HepG2 (cell line): ENCODE results near the gene UBE2H. TPM values are rescaled to one million over a fixed set of nuclear protein-coding genes. Genes with fewer than 3 reads are reported as not detected.

ENCODE experiments used
- KDM4B ChIP-seq: sonication (generic); formaldehyde crosslinking; IDR thresholded peaks from 2 replicates; pipeline ENCODE4 v1.4.0; 2020; ENCODE audit warnings: missing genetic modification reagents
- MED8 ChIP-seq: sonication (generic); formaldehyde crosslinking; IDR thresholded peaks from 2 replicates; pipeline ENCODE4 v1.8.1; 2023; ENCODE audit warnings: mild to moderate bottlenecking, missing genetic modification reagents; ENCODE audit not compliant: insufficient replicate concordance
- PHF5A ChIP-seq: IDR thresholded peaks from one replicate; pipeline ENCODE4 v1.6.1; 2018; ENCODE audit warnings: low read depth, missing genetic modification reagents; ENCODE audit not compliant: unreplicated experiment
- POLR2A ChIP-seq, 2 experiments: IDR thresholded peaks; 2 replicates each; pipeline ENCODE4 v1.6.1; 2011; ENCODE audit warnings: low read depth in 2 of 2, low read length in 2 of 2, mild to moderate bottlenecking in 1 of 2, moderate library complexity in 1 of 2; ENCODE audit not compliant: insufficient read depth in 1 of 2
- POLR2G ChIP-seq: fragments of 200-400 bp; formaldehyde crosslinking; IDR thresholded peaks from 2 replicates; pipeline ENCODE4 v1.6.1; 2018; ENCODE audit warnings: mild to moderate bottlenecking, low read depth, low read length, moderate library complexity
- REXO4 ChIP-seq: sonication (generic); formaldehyde crosslinking; IDR thresholded peaks from 2 replicates; pipeline ENCODE4 v1.8.0; 2022; ENCODE audit warnings: missing genetic modification reagents, mild to moderate bottlenecking, borderline replicate concordance
- ZFP36 ChIP-seq: fragments of 150-350 bp; IDR thresholded peaks from 2 replicates; pipeline ENCODE4 v1.6.1; 2018; ENCODE audit warnings: borderline replicate concordance, low read length, low read depth; ENCODE audit not compliant: partially characterized antibody
- ZNF788 ChIP-seq: sonication (generic); formaldehyde crosslinking; IDR thresholded peaks from 2 replicates; pipeline ENCODE4 v1.5.0; 2020; ENCODE audit warnings: mild to moderate bottlenecking, missing genetic modification reagents, borderline replicate concordance
- polyA plus RNA-seq, 8 experiments: library from polyadenylated mRNA; depleted of rRNA in 3 of 8; stranded (reverse) in 7 of 8; unstranded in 1 of 8; fragments of >200 nt; fragmentation: Illumina TruSeq in 4 of 8; extraction: Trizol in 4 of 8; gene quantifications; 2 replicates each; pipeline versions ENCODE4 v1.2.1 to v1.2.3, GENCODE V29; 2011 to 2016; ENCODE audit warnings: low read depth in 4 of 8, missing spikeins in 1 of 8, mixed read lengths in 1 of 8; ENCODE audit not compliant: insufficient read depth in 1 of 8
- total RNA-seq, 5 experiments: library from RNA; depleted of rRNA; stranded (reverse); fragments of >200 nt; fragmentation: Illumina TruSeq; extraction: Trizol; gene quantifications; 2 replicates each; pipeline ENCODE4 v1.2.3, GENCODE V29; 2016; ENCODE audit warnings: low read depth in 1 of 5
- TF ChIP-seq, protein P1 (sequence below): IDR thresholded peaks from 2 replicates; pipeline ENCODE4 v1.6.1; 2016; ENCODE audit warnings: low read depth
- TF ChIP-seq, protein P2 (sequence below): sonication (generic); formaldehyde crosslinking; IDR thresholded peaks from 2 replicates; pipeline ENCODE4 v1.4.0; 2020; ENCODE audit warnings: mild to moderate bottlenecking, missing genetic modification reagents
- TF ChIP-seq, protein P3 (sequence below): IDR thresholded peaks from 2 replicates; pipeline ENCODE4 v1.6.1; 2016; ENCODE audit warnings: missing biosample characterization, missing genetic modification reagents, low read depth

Gene UBE2H
- total and polyA plus RNA-seq, 2 of the 13 experiments (the other 11 are each of a cell fraction or from before 2014, with no cell fraction given) = 15.5 to 40.1 TPM

DNA sequence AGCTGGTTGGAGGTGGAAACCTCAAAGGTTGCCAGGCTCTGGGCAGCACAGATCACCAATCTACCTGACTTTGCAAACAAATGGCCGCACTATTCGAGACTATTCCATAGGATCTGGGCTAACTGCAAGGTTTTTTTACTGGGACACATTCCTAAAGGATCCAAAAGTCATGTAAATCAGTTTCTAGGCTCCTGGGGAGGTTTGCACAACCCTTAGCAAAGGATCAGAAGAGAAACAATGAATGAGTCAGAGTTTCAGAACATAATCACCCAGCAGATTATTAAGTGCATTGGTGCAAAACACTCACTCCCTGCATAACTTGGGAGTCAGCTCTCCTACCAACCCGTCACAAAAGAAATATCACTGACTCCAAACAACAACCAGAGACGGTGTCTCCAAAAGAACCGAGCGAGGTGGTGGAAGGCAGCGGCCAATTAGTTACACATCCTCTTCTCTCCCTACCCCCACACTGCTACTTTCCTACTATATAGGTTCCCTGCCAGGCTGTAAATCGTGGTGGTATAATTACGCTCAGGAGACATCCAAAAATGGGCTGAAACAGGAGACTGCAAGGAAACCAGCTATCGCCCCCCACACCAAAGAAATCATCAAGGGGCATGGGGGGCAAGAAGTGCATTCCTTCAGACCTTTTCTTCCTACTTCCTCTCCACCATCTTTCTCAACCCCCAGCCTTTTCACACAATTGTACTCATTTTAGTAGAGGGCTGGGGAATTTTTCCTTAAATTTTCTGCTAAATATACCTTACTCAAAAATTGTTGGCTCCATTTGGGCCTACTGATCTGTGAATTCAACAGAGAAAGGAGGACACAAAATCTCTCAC is 3.2 kb downstream of the UBE2H start (continued):
- TF ChIP-seq, protein P1, sequence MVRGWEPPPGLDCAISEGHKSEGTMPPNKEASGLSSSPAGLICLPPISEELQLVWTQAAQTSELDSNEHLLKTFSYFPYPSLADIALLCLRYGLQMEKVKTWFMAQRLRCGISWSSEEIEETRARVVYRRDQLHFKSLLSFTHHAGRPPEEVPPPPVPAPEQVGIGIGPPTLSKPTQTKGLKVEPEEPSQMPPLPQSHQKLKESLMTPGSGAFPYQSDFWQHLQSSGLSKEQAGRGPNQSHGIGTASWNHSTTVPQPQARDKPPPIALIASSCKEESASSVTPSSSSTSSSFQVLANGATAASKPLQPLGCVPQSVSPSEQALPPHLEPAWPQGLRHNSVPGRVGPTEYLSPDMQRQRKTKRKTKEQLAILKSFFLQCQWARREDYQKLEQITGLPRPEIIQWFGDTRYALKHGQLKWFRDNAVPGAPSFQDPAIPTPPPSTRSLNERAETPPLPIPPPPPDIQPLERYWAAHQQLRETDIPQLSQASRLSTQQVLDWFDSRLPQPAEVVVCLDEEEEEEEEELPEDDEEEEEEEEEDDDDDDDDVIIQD (CRISPR knock-in tag) = 0 out of 2 replicates have a peak, but pooled peaks have one; percentile 14
- no peak for TF ChIP-seq KDM4B (CRISPR knock-in tag)
- TF ChIP-seq, protein P2, sequence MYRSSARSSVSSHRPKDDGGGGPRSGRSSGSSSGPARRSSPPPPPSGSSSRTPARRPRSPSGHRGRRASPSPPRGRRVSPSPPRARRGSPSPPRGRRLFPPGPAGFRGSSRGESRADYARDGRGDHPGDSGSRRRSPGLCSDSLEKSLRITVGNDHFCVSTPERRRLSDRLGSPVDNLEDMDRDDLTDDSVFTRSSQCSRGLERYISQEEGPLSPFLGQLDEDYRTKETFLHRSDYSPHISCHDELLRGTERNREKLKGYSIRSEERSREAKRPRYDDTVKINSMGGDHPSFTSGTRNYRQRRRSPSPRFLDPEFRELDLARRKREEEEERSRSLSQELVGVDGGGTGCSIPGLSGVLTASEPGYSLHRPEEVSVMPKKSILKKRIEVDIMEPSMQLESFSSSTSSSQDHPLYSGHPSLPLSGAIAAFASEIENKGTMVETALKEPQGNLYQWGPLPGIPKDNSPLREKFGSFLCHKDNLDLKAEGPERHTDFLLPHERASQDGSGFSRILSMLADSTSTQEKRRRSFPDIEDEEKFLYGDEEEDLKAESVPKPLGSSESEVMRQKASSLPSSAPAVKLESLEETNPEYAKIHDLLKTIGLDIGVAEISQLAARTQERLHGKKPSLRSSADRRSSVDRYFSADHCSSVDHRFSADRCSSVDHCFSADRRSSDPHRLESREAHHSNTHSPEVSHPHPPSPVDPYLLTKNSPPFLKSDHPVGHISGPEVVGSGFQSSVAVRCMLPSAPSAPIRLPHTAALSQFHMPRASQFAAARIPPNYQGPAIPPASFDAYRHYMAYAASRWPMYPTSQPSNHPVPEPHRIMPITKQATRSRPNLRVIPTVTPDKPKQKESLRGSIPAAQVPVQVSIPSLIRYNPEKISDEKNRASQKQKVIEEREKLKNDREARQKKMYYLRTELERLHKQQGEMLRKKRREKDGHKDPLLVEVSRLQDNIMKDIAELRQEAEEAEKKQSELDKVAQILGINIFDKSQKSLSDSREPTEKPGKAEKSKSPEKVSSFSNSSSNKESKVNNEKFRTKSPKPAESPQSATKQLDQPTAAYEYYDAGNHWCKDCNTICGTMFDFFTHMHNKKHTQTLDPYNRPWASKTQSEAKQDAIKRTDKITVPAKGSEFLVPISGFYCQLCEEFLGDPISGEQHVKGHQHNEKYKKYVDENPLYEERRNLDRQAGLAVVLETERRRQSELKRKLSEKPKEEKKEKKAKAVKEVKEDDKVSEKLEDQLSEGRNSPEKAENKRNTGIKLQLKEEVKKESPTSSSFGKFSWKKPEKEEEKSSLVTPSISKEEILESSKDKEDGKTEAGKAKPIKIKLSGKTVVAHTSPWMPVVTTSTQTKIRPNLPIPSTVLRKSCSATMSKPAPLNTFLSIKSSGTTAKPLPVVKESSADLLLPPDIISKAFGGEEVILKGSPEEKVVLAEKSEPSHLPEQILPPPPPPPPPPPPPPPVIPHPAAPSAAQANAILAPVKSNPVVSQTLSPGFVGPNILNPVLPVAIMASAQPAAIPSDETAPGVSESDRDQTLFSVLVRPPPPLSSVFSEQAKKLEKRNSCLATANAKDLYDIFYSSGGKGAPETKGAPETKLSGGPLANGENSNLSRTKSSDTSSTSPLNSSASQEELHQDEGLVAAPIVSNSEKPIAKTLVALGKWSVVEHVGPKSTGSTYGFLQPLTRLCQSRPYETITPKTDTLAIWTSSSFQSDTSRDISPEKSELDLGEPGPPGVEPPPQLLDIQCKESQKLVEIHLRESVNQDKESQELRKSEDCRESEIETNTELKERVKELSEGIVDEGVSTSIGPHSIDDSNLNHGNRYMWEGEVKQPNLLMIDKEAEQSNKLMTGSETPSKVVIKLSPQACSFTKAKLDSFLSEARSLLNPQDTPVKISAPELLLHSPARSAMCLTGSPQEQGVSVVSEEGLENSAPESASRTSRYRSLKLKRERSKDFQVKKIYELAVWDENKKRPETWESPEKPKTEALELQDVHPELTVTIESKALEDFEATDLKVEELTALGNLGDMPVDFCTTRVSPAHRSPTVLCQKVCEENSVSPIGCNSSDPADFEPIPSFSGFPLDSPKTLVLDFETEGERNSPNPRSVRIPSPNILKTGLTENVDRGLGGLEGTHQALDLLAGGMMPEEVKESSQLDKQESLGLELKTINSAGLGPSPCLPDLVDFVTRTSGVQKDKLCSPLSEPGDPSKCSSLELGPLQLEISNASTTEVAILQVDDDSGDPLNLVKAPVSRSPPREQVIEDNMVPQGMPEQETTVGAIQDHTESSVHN (CRISPR knock-in tag) = no peak
- peak in 1 of 2 experiments; percentile 65 for TF ChIP-seq POLR2A (IDR thresholded peaks at IDR 0.05; ENCODE audit: insufficient read depth in 1 of 2, low read depth in 2 of 2, low read length in 2 of 2)
- TF ChIP-seq MED8 (CRISPR knock-in tag) = no peak
- no peak for TF ChIP-seq ZNF788 (CRISPR knock-in tag)
- TF ChIP-seq, protein P3, sequence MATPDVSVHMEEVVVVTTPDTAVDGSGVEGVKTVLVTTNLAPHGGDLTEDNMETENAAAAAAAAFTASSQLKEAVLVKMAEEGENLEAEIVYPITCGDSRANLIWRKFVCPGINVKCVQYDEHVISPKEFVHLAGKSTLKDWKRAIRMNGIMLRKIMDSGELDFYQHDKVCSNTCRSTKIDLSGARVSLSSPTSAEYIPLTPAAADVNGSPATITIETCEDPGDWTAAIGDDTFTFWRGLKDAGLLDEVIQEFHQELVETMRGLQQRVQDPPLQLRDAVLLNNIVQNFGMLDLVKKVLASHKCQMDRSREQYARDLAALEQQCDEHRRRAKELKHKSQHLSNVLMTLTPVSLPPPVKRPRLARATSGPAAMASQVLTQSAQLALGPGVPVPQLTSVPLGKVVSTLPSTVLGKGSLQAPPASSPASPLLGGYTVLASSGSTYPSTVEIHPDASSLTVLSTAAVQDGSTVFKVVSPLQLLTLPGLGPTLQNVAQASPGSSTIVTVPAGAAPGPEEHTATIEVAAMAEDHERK (CRISPR knock-in tag) = no peak
- peak; percentile 65; the same call in 1 of the 2 replicates for TF ChIP-seq POLR2G
- peak; percentile 11 for TF ChIP-seq PHF5A (CRISPR knock-in tag)
- no peak for TF ChIP-seq REXO4 (CRISPR knock-in tag)
- TF ChIP-seq ZFP36 = no peak
